Measurements from ENCODE around the gene SLC10A1.

DNA sequence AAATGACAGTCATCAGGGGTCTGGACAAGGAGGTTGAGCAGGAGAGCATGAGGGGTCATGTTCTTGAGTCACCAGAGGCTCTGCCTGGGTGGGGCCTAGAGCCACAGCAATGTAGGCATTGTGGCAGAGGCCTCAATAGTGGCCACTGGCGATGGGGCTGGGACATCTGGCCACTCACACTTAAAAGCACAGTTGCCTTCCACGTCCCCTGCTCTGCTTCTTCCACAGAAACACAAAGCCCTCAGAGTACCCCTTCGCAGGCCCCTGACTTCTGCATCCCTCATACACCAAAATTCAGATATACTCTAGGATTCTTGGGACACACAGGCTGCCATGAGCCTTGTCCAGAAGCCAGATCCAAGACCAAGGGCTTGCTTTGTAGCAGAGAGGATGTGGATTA is 2.2 kb downstream of the SLC10A1 start:
- no peak for TF ChIP-seq POLR2A (IDR thresholded peaks at IDR 0.05; ENCODE audit: low read depth, low read length)
- TF ChIP-seq POLR2AphosphoS5 (IDR thresholded peaks at IDR 0.05; ENCODE audit: low read depth, low read length): no peak
- no peak for TF ChIP-seq TAF1 (IDR thresholded peaks at IDR 0.05; ENCODE audit: low read depth, low read length)
- no peak for TF ChIP-seq PAX5 (IDR thresholded peaks at IDR 0.05; ENCODE audit: insufficient read depth, low read length, severe bottlenecking)
